GM12873 (cell line): ENCODE data around the gene OGG1.

Experiments
- TF ChIP-seq, protein P1 (sequence below): IDR thresholded peaks from 2 replicates; pipeline ENCODE4 v1.5.1; 2012; ENCODE audit warnings: low read depth, mild to moderate bottlenecking, moderate library complexity, low read length, control low read depth; ENCODE audit not compliant: insufficient read depth; ENCODE audit errors: missing control alignments

The OGG1 gene

GRCh38 chr3:9716801-9717555, 32.8 kb upstream of the OGG1 start:
- TF ChIP-seq, protein P1, sequence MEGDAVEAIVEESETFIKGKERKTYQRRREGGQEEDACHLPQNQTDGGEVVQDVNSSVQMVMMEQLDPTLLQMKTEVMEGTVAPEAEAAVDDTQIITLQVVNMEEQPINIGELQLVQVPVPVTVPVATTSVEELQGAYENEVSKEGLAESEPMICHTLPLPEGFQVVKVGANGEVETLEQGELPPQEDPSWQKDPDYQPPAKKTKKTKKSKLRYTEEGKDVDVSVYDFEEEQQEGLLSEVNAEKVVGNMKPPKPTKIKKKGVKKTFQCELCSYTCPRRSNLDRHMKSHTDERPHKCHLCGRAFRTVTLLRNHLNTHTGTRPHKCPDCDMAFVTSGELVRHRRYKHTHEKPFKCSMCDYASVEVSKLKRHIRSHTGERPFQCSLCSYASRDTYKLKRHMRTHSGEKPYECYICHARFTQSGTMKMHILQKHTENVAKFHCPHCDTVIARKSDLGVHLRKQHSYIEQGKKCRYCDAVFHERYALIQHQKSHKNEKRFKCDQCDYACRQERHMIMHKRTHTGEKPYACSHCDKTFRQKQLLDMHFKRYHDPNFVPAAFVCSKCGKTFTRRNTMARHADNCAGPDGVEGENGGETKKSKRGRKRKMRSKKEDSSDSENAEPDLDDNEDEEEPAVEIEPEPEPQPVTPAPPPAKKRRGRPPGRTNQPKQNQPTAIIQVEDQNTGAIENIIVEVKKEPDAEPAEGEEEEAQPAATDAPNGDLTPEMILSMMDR, result no peak

DNA sequence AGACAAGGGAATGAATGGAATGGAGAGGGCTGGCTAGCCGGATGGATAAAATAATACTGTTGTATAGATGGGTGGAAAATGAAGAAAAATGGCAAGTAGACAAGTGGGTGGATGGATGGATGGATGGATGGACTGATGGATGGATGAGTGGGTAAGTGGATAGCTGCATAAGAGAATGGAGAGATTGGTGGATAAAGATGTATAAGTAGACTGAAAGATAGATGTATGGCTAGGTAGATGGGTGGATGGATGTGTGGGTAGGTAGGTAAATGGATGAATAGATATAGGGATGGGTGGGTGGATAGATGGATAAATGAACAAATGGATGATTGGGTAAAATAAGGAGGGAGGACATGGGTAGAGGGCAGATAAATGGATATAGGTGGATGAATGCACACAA, 32.2 kb upstream of the OGG1 start:
- TF ChIP-seq, protein P1, result no peak

DNA sequence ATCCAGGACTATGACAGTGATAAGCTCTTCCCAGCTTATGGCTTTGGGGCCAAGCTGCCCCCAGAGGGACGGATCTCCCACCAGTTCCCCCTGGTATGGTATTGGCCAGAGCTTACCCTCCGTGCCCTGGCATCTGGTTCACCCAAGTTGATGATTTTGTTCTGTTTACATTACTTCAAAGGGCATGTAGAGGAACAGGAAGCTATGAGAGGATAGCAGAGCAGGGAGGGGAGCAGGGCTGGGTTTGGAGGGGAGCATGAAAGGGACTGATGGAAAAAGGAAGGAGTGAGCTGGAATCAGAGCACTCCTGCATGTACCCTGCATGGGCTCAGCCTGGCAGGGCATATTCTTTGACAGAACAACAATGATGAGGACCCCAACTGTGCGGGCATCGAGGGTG, 31.6 kb upstream of the OGG1 start:
- TF ChIP-seq, protein P1, result no peak

DNA sequence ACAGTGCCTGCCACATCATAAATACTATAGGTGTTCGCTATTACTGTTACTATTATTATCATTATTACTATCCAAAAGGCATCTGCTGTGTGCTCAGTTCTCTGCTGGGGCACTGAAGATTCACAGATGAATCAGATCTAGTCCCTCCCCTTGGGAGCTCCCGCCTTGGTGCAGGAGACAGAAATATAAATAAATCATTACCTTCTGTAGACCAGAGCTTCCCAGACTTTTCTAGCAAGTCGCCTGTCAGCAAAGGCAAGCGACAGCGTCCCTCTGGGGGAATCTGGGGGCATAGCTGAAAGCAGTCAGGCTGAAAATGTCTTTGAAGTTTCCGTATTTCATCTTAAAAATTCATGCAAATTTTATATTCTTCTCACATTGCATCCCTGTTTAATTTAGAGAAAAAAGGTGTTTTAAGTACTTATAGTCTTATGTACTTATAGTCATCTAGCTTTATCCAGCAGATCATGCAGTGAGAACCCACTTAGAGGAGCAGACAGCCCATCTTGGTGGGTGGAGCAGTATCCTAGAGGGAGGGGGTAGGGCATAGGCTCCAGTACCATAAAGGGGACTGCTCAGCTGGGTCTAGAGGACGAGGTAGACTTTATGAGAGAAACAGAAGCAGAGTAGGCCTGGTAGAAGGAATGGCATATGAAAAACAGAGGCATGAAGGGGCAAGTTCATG, 28.6 kb upstream of the OGG1 start:
- TF ChIP-seq, protein P1, result no peak

- TF ChIP-seq, protein P1, result no peak
Observed at GRCh38 chr3:9721700-9722060, 28.1 kb upstream of the OGG1 start.

GRCh38 chr3:9725775-9726515, 23.8 kb upstream of the OGG1 start:
- TF ChIP-seq, protein P1, result no peak

DNA sequence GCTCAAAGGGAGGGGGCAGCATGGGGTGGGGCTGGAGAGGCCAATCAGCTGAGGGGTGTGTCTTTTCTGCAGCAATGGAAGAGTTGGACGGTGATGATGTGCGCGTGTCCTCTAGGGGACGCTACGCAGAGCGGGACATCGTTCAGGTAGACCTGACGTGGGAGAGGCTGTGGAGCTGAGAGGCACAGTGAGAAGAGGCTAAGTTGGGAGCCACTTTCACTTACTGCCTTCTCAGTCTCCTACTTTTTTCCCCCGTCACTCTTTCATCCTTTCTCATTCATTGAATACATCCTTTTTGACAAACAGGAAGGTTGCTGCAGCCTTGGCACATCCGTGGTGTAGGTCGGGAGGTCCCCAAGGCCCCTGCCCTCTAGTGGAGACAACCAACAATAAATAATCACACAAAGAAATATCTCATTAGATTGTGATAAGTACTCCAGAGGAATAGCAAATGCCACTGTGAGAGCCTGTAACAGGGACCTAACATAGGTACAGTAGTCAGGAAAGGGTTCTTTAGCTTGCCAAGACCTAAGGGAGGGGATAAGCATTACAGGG, 22.6 kb upstream of the OGG1 start:
- TF ChIP-seq, protein P1, result peak; percentile 87
